SJCRH30 (cell line): ENCODE data around the gene TAS2R7. TPM values are rescaled to one million over a fixed set of nuclear protein-coding genes. Genes with fewer than 3 reads are reported as not detected.
"Not testable (repeated sequence)": the region's sequence is repeated elsewhere in the genome, so short reads cannot be mapped to it uniquely, and the experiment has no call there.

ENCODE experiments used
- DNase-seq, 2 experiments: peaks; one replicate each; pipeline ENCODE4 v3.0.0-alpha.2; 2015 to 2020
- H3K27ac ChIP-seq: fragments of 250-450 bp; sonication (Bioruptor Pico); 2 replicates; pipeline ENCODE4 v1.5.1; 2020; ENCODE audit warnings: mild to moderate bottlenecking, moderate library complexity
- H3K27me3 ChIP-seq: fragments of 250-450 bp; sonication (Bioruptor Pico); 2 replicates; pipeline ENCODE4 v1.5.1; 2020; ENCODE audit warnings: mild to moderate bottlenecking, moderate library complexity
- H3K36me3 ChIP-seq: fragments of 250-450 bp; sonication (Bioruptor Pico); 2 replicates; pipeline ENCODE4 v1.5.1; 2020; ENCODE audit warnings: mild to moderate bottlenecking, moderate library complexity
- H3K4me1 ChIP-seq: fragments of 250-450 bp; sonication (Bioruptor Pico); 2 replicates; pipeline ENCODE4 v1.5.1; 2020; ENCODE audit warnings: mild to moderate bottlenecking, moderate library complexity
- H3K4me3 ChIP-seq: fragments of 250-450 bp; sonication (Bioruptor Pico); 2 replicates; pipeline ENCODE4 v1.5.1; 2020; ENCODE audit warnings: mild to moderate bottlenecking, moderate library complexity
- H3K9me3 ChIP-seq: fragments of 250-450 bp; sonication (Bioruptor Pico); replicated peaks from 2 replicates; pipeline ENCODE4 v1.5.1; 2020; ENCODE audit warnings: mild to moderate bottlenecking, moderate library complexity
- total RNA-seq: library from RNA; depleted of rRNA; stranded (reverse); fragments of >200 nt; shearing (Covaris generic); gene quantifications from 2 replicates; pipeline ENCODE4 v1.2.3, GENCODE V29; 2014; rRNA removed

Gene TAS2R7, protein sequence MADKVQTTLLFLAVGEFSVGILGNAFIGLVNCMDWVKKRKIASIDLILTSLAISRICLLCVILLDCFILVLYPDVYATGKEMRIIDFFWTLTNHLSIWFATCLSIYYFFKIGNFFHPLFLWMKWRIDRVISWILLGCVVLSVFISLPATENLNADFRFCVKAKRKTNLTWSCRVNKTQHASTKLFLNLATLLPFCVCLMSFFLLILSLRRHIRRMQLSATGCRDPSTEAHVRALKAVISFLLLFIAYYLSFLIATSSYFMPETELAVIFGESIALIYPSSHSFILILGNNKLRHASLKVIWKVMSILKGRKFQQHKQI
- total RNA-seq: 0.12 TPM in 1 of 2 replicates, not detected in the other

DNA sequence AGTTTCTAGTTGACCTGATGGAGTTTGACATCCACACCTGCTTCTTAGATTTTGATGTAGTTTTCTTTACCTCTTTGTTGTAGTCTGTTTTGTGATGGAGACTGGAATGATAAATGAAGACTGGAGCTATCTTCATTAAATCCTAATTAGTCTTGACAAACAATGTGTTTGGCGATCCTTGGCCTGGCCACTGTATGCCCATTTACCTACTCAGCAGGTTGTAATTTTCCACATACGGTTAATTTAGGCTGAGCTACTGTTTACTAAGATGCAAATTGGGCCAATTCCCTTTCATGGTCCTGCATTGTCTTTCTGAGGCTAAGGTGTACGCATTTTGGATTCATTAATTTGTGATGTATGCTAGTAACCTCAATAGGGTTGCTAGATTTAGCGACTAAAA lies at the start of gene TAS2R7:
Gene TAS2R7, minus strand, starts transcription at position 41 of the 400 bp plus-strand sequence. CDS start 57 bp downstream, outside the sequence.
- H3K9me3 ChIP-seq: no peaks in the 10 kb centered on the region
- no peak for DNase-seq
- H3K4me1 ChIP-seq: no peaks in the 10 kb centered on the region
- H3K27ac ChIP-seq: no peak within 1 kb of the TSS
- H3K27me3 ChIP-seq: no peaks in the 10 kb centered on the region
- no peaks in the 10 kb centered on the region for H3K36me3 ChIP-seq
- no peak within 1 kb of the TSS for H3K4me3 ChIP-seq

- Histone ChIP-seq H3K4me1 (peaks cover 12% of the 10 kb centered on the region), H3K27ac (no peak overlapping the region), H3K4me3 (no peak overlapping the region), H3K27me3 (no peaks in the 10 kb centered on the region), H3K36me3 (no peaks in the 10 kb centered on the region; the same call in 1 of the 2 replicates), H3K9me3 (no peaks in the 10 kb centered on the region)
- DNase-seq: peak in 1 of 2 experiments; percentile 3
These were observed 48.9 kb upstream of the TAS2R7 start for GRCh38 chr12:10851243-10851858.

DNA sequence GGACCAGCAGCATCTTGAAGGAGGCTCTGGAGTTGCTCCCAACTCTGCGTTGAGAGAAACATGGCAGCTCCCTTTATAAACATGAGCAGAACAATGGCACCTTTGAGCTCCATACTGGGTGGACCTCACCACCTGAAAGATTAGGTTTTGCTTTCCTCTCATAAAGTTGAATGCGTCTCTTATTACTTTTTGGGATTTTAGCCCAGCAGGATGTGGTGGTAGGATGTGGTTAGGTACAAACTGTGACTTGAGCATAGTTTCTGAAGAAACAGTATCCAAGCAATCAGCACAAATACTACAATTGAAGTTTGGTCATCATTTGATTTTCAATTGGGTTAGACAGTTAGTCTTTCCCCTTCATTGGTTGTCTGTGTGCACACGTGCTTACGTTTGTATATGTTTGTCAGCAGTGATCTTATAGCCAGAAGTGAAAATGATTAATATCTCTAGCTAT lies 47.0 kb upstream of the TAS2R7 start, which contains the start of gene PRR4:
Gene PRR4, minus strand, starts transcription at position 51 of the 454 bp plus-strand sequence. Its CDS starts 38 bp downstream, at position 13.
- H3K27ac ChIP-seq: no peak within 1 kb of the TSS
- H3K36me3 ChIP-seq: no peaks in the 10 kb centered on the region
- peak in 1 of 2 experiments; percentile 9 for DNase-seq
- no peak within 1 kb of the TSS for H3K4me3 ChIP-seq
- no peaks in the 10 kb centered on the region for H3K27me3 ChIP-seq
- no peaks in the 10 kb centered on the region for H3K9me3 ChIP-seq
- peaks cover 12% of the 10 kb centered on the region for H3K4me1 ChIP-seq

DNA sequence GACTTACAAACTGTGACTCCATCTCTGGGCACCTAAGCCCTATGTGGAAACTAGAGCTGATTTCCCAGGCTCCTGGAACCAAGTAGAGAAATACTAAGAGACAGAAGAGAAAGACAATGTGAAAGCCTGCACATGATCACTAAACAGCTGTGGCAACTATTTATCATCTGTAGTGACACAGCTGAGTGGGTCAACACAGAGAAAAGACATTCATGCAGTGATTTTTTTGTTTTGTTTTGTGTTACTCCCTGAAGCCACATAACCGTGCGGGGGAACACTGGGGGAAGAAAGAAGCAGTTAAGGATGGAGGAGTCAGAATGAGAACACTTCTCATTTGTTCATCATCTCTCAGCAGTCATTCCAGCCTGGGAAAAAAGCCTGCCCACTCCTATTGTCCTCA lies 45.3 kb upstream of the TAS2R7 start:
- Histone ChIP-seq H3K4me1 (peaks cover 12% of the 10 kb centered on the region), H3K36me3 (no peaks in the 10 kb centered on the region), H3K27ac (peak overlapping the region; percentile 37), H3K27me3 (no peaks in the 10 kb centered on the region), H3K9me3 (no peaks in the 10 kb centered on the region), H3K4me3 (no peak overlapping the region)
- peak; percentile 34 to 74 for DNase-seq

DNA sequence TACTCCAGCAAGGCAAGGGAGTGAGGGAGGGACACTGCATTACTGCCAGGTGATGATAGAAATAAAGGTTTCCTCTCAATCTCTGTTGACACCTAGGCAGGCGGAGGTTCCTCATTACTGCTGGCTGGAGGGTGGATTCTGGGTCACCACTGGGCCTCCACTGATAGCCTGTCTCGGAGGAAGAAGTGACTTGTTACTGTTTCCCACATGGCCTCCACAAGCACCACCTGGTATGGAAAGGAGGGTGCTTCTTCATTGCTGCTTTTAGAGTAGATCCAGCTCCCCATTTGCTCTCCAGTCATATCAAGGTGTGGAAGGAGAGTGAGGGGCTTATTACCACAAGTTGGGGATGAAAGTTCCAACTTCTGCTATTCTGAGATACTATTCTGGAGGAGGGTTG lies 40.4 kb upstream of the TAS2R7 start:
- Histone ChIP-seq H3K27me3 (no peaks in the 10 kb centered on the region), H3K4me1 (peaks cover 6% of the 10 kb centered on the region), H3K9me3 (no peaks in the 10 kb centered on the region), H3K36me3 (no peaks in the 10 kb centered on the region; the same call in 1 of the 2 replicates), H3K27ac (no peak overlapping the region), H3K4me3 (no peak overlapping the region)
- DNase-seq: no peak

DNA sequence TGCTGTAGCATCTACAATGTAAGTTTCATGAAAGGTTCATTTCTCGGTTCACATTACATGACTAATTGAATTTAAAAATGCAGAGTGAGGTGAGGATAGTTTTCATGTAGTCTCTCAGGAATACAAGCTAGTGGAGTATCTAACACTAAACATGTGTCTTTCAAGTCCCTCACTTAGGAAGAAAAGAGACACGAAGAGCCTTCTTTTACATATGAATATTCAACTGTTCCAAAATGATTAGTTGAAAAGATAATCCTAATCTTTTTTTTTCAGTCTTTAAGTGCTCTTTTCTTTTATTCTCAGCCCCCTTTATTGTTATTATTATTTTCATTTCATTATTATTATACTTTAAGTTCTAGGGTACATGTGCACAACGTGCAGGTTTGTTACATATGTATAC lies 36.0 kb upstream of the TAS2R7 start:
- H3K27ac ChIP-seq: no peak overlapping the region
- no peak for DNase-seq
- H3K4me3 ChIP-seq: no peak overlapping the region
- no peaks in the 10 kb centered on the region; the same call in 1 of the 2 replicates for H3K36me3 ChIP-seq
- H3K4me1 ChIP-seq: no peaks in the 10 kb centered on the region
- H3K9me3 ChIP-seq: no peaks in the 10 kb centered on the region
- no peaks in the 10 kb centered on the region for H3K27me3 ChIP-seq

DNA sequence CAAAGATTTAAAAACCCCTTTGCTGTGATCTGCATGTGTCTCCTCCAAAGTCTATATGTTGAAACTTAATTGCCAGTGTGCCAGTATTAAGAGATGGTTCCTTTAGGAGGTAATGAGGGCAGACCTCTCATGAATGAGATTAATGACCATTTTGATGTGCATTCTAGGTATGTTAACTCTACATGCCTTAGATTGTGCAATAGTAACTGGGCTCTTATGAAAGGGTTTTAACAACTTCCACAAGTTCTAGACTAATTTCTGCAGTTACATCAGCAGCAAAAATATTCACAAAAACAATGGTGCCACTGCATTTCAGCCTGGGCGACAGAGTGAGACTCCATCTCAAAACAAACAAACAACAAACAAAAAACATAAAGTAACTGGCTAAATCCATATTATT lies 27.6 kb upstream of the TAS2R7 start:
- no peak for DNase-seq
- no peak overlapping the region for H3K27ac ChIP-seq
- H3K27me3 ChIP-seq: no peaks in the 10 kb centered on the region
- no peaks in the 10 kb centered on the region for H3K36me3 ChIP-seq
- H3K4me3 ChIP-seq: no peak overlapping the region
- H3K4me1 ChIP-seq: no peaks in the 10 kb centered on the region
- H3K9me3 ChIP-seq: no peaks in the 10 kb centered on the region

DNA sequence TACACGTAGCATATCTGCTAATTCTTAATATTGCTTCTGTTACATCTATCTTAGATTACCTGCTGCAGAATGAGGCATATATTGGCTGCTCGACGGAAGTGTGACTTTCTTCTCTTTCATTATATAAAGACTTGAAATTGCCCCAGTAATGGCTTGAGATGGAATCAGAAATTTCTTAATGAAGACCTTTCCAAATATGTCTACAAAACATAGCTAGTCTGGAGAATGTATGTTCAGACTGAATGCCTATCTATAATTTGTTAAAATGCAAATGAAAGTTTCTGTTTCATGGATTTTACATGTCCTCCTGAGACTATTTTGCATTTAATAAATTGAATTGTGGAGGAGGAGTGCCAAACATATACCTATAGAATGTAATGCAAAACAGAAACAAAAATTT lies 23.8 kb upstream of the TAS2R7 start, which contains the start of gene TAS2R10:
Gene TAS2R10, minus strand, starts transcription at position 101 of the 400 bp plus-strand sequence. Its CDS starts 89 bp downstream, at position 12.
- Histone ChIP-seq H3K4me3 (no peak within 1 kb of the TSS), H3K36me3 (no peaks in the 10 kb centered on the region), H3K4me1 (no peaks in the 10 kb centered on the region), H3K9me3 (no peaks in the 10 kb centered on the region), H3K27me3 (no peaks in the 10 kb centered on the region), H3K27ac (no peak within 1 kb of the TSS)
- no peak for DNase-seq

DNA sequence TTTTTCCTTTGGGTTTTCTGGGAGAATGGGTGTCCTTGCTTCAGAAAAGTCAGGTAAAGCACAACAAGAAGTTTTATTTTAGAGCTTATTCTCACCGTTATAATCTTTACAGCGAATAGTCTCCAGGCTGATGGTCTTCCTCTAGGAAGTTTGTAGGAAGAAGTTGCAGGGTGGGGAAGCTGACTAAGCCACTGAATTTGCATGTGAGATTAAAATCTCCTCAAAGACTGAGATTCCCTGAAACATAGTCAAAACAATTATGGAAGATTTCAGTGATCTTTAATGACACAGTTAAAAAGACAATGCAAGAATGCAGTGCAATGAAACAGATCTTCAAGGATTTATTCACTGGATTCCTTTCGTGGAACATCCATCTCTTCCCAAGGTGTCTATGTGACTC lies 22.5 kb upstream of the TAS2R7 start:
- no peaks in the 10 kb centered on the region for H3K36me3 ChIP-seq
- no peaks in the 10 kb centered on the region for H3K9me3 ChIP-seq
- H3K27me3 ChIP-seq: no peaks in the 10 kb centered on the region
- no peak for DNase-seq
- H3K4me1 ChIP-seq: no peaks in the 10 kb centered on the region
- H3K27ac ChIP-seq: no peak overlapping the region
- no peak overlapping the region for H3K4me3 ChIP-seq

DNA sequence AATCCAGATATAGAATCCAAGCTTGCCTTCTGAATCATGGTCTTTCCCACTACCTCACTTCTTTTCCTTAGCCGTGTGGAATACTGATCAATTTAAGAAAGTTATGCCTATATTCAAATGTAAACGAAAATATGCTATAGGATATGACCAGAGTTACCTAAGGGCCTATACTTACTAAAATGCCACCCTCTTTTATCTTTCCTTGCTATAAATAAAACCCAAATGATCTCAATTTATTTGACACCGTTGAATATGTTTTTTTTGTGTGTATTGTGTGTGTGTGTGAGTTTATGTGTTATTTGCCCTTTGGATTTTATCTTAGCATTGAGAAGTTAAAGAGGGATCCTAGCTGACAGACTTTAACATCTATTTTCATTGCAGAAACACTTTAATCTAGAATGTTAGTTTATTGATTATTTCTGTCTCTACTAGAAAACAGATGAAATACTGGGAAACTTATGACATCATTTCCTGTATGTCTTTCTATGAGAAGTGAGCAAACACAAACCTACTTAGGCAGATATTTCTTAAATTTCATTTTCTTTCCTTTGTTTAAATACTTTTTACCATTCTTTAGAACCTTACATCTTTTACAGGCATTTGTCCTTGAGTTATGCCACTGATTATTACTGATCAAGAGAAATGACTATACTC lies 9.6 kb upstream of the TAS2R7 start:
- H3K9me3 ChIP-seq: no peaks in the 10 kb centered on the region
- H3K27me3 ChIP-seq: no peaks in the 10 kb centered on the region
- no peak overlapping the region for H3K27ac ChIP-seq
- no peaks in the 10 kb centered on the region for H3K4me1 ChIP-seq
- no peak overlapping the region for H3K4me3 ChIP-seq
- no peak for DNase-seq
- H3K36me3 ChIP-seq: no peaks in the 10 kb centered on the region

DNA sequence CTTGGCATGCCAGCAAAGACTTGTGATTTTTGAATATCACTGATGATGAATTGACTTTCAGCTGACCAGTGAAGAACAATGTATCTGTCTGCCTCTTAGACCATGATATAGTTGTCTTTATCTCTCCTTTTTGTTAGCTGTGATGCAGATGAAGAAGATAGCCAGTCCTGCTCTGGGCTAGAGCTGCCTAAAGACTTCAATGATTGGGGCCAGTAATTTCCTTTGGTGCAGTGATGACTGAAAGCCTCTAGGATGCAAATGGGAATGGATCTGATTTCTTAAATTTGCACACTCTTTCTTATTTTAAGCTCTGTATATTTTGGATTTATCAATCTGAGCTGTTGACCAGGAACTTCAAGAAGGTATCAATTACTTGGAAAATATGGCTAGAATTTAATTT lies 7.6 kb upstream of the TAS2R7 start, which contains the start of gene TAS2R9:
Gene TAS2R9, minus strand, starts transcription at position 101 of the 400 bp plus-strand sequence. Its CDS starts 93 bp downstream, at position 8.
- no peak within 1 kb of the TSS for H3K4me3 ChIP-seq

DNA sequence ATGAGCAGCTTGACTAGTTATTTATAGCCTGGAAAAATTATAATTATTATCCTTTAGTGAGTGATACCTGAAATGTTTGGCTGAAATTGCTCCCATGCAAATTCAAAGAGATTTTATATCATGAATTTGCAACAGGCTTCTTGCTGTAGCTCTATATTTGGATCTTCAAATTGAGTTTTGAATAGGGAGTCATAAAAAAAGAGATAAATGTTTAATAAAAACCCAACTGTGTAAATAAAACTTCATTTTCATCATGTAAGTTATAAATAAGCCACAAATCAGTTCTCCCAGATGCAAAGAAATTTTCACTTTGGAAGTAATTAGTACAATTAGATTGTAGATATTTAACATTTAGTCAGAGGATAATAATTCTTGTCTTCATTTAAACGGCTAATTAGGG lies 4.8 kb upstream of the TAS2R7 start, which contains the start of gene TAS2R8:
Gene TAS2R8, minus strand, starts transcription at position 101 of the 400 bp plus-strand sequence. CDS start 306 bp downstream, outside the sequence.
- DNase-seq: no peak
- Histone ChIP-seq H3K27ac (no peak within 1 kb of the TSS), H3K36me3 (no peaks in the 10 kb centered on the region), H3K27me3 (no peaks in the 10 kb centered on the region), H3K9me3 (no peaks in the 10 kb centered on the region), H3K4me3 (no peak within 1 kb of the TSS), H3K4me1 (no peaks in the 10 kb centered on the region)

More for the DNA sequence above, 7.6 kb upstream of the TAS2R7 start, which contains the start of gene TAS2R9:
- Histone ChIP-seq H3K27ac (no peak within 1 kb of the TSS), H3K27me3 (no peaks in the 10 kb centered on the region), H3K9me3 (no peaks in the 10 kb centered on the region), H3K4me1 (no peaks in the 10 kb centered on the region), H3K36me3 (no peaks in the 10 kb centered on the region)
- no peak for DNase-seq

DNA sequence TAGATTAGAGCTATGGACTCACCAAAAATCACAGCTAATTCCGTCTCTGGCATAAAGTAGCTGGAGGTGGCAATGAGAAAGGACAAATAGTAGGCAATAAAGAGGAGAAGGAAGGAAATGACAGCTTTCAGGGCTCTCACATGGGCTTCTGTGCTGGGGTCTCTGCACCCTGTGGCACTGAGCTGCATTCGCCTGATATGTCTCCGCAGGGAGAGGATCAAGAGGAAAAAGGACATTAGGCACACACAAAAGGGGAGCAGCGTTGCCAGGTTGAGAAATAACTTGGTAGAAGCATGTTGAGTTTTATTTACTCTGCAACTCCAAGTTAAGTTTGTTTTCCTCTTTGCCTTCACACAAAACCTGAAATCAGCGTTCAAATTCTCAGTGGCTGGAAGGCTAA lies 686 bp downstream of the TAS2R7 start:
- Histone ChIP-seq H3K4me1 (no peaks in the 10 kb centered on the region), H3K9me3 (no peaks in the 10 kb centered on the region), H3K27me3 (no peaks in the 10 kb centered on the region), H3K27ac (no peak overlapping the region), H3K36me3 (no peaks in the 10 kb centered on the region), H3K4me3 (no peak overlapping the region)
- no peak for DNase-seq

DNA sequence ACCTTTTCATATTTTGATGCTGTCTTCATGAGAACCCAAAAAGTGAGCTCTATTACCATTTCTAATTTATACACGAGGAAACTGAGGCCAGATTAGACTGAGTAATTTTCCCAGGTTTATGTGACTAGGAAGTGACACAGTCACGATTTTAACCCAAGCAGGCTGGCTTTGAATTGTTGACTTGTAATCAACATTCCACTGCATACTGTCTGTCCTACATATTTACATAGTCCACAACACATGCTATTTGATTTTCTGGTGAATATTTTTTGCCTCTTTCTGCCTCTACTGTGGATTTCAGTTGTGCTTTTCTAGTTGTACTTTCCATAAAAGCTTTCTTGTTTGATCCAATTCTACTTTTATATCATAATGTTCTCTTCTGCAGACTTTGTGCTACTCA lies 8.2 kb downstream of the TAS2R7 start:
- no peaks in the 10 kb centered on the region for H3K27me3 ChIP-seq

DNA sequence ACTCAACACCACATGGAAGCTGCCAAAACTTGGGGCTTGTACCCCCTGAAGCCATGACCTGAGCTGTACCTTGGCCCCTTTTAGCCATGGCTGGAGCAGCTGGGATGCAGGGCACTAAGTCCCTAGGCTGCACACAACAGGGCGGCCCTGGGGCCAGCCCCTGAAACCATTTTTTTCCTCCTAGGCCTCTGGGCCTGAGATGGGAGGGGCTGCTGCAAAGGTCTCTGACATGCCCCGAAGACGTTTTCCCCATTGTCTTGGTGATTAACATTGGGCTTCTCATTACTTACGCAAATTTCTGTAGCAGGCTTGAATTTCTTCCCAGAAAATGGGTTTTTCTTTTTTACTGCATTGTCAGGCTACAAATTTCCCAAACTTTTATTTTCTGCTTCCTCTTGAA lies 10.7 kb downstream of the TAS2R7 start:
- H3K4me3 ChIP-seq, H3K4me1 ChIP-seq: not testable (repeated sequence)

More for the DNA sequence above, 8.2 kb downstream of the TAS2R7 start:
- H3K27ac ChIP-seq: no peak overlapping the region
- DNase-seq: no peak
- H3K9me3 ChIP-seq: no peaks in the 10 kb centered on the region
- no peak overlapping the region for H3K4me3 ChIP-seq
- H3K36me3 ChIP-seq: no peaks in the 10 kb centered on the region
- no peaks in the 10 kb centered on the region for H3K4me1 ChIP-seq

More for the DNA sequence above, 10.7 kb downstream of the TAS2R7 start:
- H3K27ac ChIP-seq, H3K9me3 ChIP-seq, H3K36me3 ChIP-seq, H3K27me3 ChIP-seq, DNase-seq: not testable (repeated sequence)
